ENCODE data around the gene AUTS2. TPM values are rescaled to one million over a fixed set of nuclear protein-coding genes. Genes with fewer than 3 reads are reported as not detected.

Gene AUTS2
- total and polyA plus RNA-seq, 4 donors, result 4.9 to 24.4 (median 7.0) TPM

- DNase-seq (ENCODE audit: low spot score), result no peak
- Histone ChIP-seq H3K9me3 (ENCODE audit: control insufficient read depth in 4 of 4, low read length in 3 of 4) (peaks cover 0 to 7% (median 5%) of the 10 kb centered on the region in 4 donors), H3K4me1 (ENCODE audit: control insufficient read depth in 4 of 4, insufficient read depth in 4 of 4, low read length in 3 of 4) (peaks cover 0 to 2% (median 0%) of the 10 kb centered on the region in 4 donors), H3K36me3 (ENCODE audit: control insufficient read depth in 4 of 4, insufficient read depth in 3 of 4, low read depth in 1 of 4, low read length in 3 of 4) (no peaks in the 10 kb centered on the region), H3K4me3 (ENCODE audit: low read depth in 1 of 3, low read length in 3 of 3) (no peak overlapping the region), H3K9ac (ENCODE audit: low read depth in 1 of 2, low read length in 2 of 2) (no peak overlapping the region), H3K27me3 (ENCODE audit: control insufficient read depth in 4 of 4, insufficient read depth in 4 of 4, low read length in 3 of 4) (no peaks in the 10 kb centered on the region), H3K27ac (ENCODE audit: low read depth in 1 of 2, low read length in 2 of 2) (no peak overlapping the region)
- TF ChIP-seq FOXA1 (IDR thresholded peaks at IDR 0.05), result no peak
- WGBS, result 94% methylated on average over 14 of the region's 14 CpGs
These were observed 6.5 kb upstream of the AUTS2 start for GRCh38 chr7:69591805-69592204.

GRCh38 chr7:69593511-69593910, 4.8 kb upstream of the AUTS2 start:
- Histone ChIP-seq H3K4me1 (ENCODE audit: control insufficient read depth in 4 of 4, insufficient read depth in 4 of 4, low read length in 3 of 4) (peaks cover 0 to 8% (median 2%) of the 10 kb centered on the region in 4 donors), H3K9ac (ENCODE audit: low read depth in 1 of 2, low read length in 2 of 2) (no peak overlapping the region), H3K27me3 (ENCODE audit: control insufficient read depth in 4 of 4, insufficient read depth in 4 of 4, low read length in 3 of 4) (no peaks in the 10 kb centered on the region), H3K4me3 (ENCODE audit: low read depth in 1 of 3, low read length in 3 of 3) (no peak overlapping the region), H3K9me3 (ENCODE audit: control insufficient read depth in 4 of 4, low read length in 3 of 4) (peaks cover 0 to 7% (median 5%) of the 10 kb centered on the region in 4 donors), H3K27ac (ENCODE audit: low read depth in 1 of 2, low read length in 2 of 2) (no peak overlapping the region), H3K36me3 (ENCODE audit: control insufficient read depth in 4 of 4, insufficient read depth in 3 of 4, low read depth in 1 of 4, low read length in 3 of 4) (no peaks in the 10 kb centered on the region)
- WGBS, result 61% methylated on average over 2 of the region's 2 CpGs
- TF ChIP-seq TAF1 (conservative IDR thresholded peaks at IDR 0.05), result no peak
- TF ChIP-seq ZBTB33 (IDR thresholded peaks at IDR 0.05), result no peak
- no peak for TF ChIP-seq ATF3 (IDR thresholded peaks at IDR 0.05)
- no peak for TF ChIP-seq NR2F2 (IDR thresholded peaks at IDR 0.05)
- TF ChIP-seq REST (IDR thresholded peaks at IDR 0.05), result no peak
- TF ChIP-seq CTCF (IDR thresholded peaks at IDR 0.05; ENCODE audit: low read depth, low read length, missing input control), result no peak
- no peak for TF ChIP-seq JUND (IDR thresholded peaks at IDR 0.05)
- TF ChIP-seq EGR1 (IDR thresholded peaks at IDR 0.05; ENCODE audit: low read depth in 2 of 2), result no peak
- TF ChIP-seq HNF4G (IDR thresholded peaks at IDR 0.05), result no peak
- TF ChIP-seq YY1 (IDR thresholded peaks at IDR 0.05), result no peak
- TF ChIP-seq SP1 (IDR thresholded peaks at IDR 0.05), result no peak
- TF ChIP-seq RXRA (IDR thresholded peaks at IDR 0.05), result no peak
- no peak for TF ChIP-seq FOXA2 (IDR thresholded peaks at IDR 0.05)
- no peak for TF ChIP-seq MAX (IDR thresholded peaks at IDR 0.05)
- no peak for DNase-seq (ENCODE audit: low spot score)
